GM18951 (cell line): ENCODE data around the gene SLC24A3.

Experiments used
- POLR2A ChIP-seq: IDR thresholded peaks from 4 replicates; pipeline ENCODE4 v1.6.1; 2011; ENCODE audit warnings: mild to moderate bottlenecking; ENCODE audit not compliant: insufficient read length, insufficient read depth; ENCODE audit errors: extremely low read depth
- in situ Hi-C: fragments of 300-500 bp; cut with MboI; formaldehyde crosslinking; loops from one replicate; pipeline ENCODE4 v1.12.0; 2022; ENCODE audit warnings: low sequenced_read_pairs, mixed read lengths, inconsistent platforms; ENCODE audit not compliant: unreplicated experiment

Gene SLC24A3

DNA sequence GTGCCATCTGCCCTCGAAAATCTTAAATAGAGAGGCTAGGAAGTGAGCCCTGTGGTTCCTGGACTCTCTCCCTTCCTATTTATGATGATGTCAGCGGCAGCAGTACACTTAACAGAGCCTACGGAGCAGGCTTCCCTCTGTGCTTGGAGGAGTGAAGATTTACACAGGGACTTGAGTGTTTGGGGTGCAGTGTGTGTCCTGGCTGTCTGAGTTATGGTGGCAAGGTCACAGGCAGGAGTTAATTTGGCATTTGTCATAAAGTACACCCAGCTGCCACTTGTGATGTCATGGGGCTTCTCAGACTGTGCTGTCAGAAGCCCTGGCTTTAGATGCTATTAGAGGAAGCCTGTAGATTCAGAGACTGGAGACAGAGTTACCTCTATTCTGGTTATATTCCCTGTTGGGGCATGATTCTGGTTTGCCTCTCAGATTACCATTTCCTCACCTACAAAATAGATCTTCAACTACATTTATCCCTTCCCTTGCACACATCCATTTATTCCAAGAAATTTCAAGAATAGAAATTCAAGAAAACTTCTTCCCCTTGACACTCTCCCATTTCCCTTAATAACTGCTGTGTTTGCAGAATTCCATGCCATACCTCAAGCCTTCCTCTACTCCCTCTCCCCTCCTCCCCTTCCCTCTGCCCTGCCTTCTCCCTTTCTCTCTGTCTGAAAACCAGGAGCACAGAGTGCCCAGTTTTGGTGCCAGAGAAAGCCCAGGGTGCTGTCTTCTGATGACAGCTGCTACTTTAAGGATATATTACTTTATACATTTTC is 72.1 kb downstream of the SLC24A3 start:
- in situ Hi-C loops = no loop called here
- TF ChIP-seq POLR2A = no peak

- in situ Hi-C loops = no loop called here
- TF ChIP-seq POLR2A = no peak
These were observed 73.0 kb downstream of the SLC24A3 start for GRCh38 chr20:19285436-19285835.

GRCh38 chr20:19288061-19288460 is 75.6 kb downstream of the SLC24A3 start:
- no peak for TF ChIP-seq POLR2A
- in situ Hi-C loops = no loop called here

- TF ChIP-seq POLR2A = no peak
- in situ Hi-C loops = no loop called here
These were observed 76.2 kb downstream of the SLC24A3 start for GRCh38 chr20:19288636-19289035.

- TF ChIP-seq POLR2A = no peak
- in situ Hi-C loops = no loop called here
These were observed 77.0 kb downstream of the SLC24A3 start for GRCh38 chr20:19289451-19289850.

DNA sequence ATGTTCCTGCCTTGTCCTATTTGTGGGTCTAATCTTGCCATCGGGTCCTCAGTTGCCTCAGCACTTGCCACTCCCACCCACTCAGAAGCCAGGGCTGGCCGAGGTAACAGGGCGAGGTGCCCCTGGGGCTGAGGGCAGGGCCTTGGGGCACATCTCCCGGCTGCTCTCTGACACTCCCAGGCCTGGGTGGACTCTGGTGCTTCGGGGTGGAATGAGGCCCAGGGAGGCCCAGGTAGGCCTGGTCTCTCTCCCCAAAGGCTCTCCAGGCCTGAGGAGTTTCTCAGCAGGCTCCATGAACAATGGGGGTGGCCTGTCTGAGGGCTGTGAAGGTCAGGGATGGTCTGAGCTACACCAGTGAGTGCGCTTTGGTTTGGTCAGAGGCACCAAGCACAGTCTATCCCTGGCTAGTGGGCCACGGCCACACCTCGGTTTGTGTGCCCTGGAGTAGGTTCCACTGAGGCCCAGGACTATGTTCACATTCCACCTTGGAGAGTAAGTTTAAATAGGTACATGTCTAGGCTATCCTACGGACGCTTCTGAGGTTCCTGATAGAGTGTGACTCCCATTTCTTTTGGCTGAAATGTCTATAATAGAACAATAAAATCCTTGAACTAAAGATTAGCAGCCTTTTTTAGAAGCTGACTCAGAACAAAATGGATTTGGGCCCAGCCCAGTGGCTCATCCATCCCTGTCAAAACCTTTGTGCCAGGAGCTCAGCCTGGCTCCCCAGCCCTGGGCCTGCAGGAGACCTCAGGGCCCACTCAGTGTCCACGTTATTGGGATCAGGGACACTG is 78.8 kb downstream of the SLC24A3 start:
- in situ Hi-C loops = no loop called here
- no peak for TF ChIP-seq POLR2A

DNA sequence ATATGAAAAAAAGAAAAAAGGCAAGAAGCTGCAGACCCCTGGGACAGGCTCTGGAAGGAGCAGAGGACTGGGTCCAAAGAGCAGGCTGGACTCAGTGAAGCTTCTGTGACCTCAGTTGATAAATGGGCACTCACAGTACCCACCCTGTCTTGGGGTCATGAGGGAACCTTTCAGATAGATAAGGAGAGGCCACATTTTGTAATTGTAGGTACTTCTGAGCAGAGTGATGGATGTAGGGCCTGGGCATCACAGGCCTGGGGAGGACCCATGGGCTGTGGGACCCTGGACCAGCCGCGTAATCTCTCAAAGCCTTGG is 79.3 kb downstream of the SLC24A3 start:
- no peak for TF ChIP-seq POLR2A
- in situ Hi-C loops = no loop called here

- no peak for TF ChIP-seq POLR2A
- in situ Hi-C loops = no loop called here
These were observed 79.8 kb downstream of the SLC24A3 start for GRCh38 chr20:19292254-19292653.

GRCh38 chr20:19295076-19295475 is 82.6 kb downstream of the SLC24A3 start:
- in situ Hi-C loops = no loop called here
- no peak for TF ChIP-seq POLR2A

DNA sequence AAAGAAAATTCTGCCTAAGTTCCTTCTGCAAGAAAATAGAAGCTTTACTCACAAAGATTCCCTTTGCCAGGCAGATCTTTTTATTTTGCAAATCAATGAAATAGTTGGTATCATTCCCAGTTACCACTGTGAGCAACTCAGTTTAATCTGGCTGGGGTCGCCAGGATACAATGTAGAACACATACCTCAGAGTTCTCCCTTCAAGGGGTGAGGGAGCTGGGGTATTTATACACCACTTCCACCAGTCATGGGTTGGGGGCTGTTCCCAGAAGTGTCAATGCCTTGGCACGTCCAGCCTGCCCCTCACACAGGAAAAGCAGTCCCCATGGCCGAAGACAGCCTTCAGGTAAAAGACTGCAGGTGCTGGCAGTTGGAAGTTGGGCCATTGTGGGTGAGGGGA is 86.2 kb downstream of the SLC24A3 start:
- in situ Hi-C loops = no loop called here
- no peak for TF ChIP-seq POLR2A

- TF ChIP-seq POLR2A = no peak
- in situ Hi-C loops = no loop called here
These were observed 88.0 kb downstream of the SLC24A3 start for GRCh38 chr20:19300395-19300794.

GRCh38 chr20:19301142-19301541 is 88.7 kb downstream of the SLC24A3 start:
- in situ Hi-C loops = no loop called here

DNA sequence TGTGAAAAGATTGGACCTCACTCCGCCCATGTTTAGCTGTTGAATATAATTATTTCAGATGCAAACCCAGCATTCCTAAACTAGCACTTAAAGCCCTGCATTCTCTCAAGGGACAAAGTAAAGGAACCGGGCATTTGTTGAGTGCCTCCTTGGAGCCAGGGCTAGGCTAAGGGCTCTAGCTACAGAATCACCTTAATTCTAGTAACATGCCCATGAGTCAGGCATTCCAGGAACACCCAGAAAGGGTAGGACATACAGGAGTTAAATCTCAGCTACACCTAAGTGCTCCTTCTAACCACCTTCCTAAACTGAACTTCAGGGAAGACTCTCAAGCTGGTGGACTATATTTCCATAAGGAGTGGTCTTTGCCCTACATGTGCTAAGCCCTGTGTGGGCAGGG is 89.4 kb downstream of the SLC24A3 start:
- in situ Hi-C loops = no loop called here
- no peak for TF ChIP-seq POLR2A

More at GRCh38 chr20:19301142-19301541, 88.7 kb downstream of the SLC24A3 start:
- no peak for TF ChIP-seq POLR2A

- TF ChIP-seq POLR2A = no peak
- in situ Hi-C loops = no loop called here
These were observed 90.3 kb downstream of the SLC24A3 start for GRCh38 chr20:19302714-19303113.
